GM10248 (cell line): ENCODE data around the gene ITLN1.

Experiments
- CTCF ChIA-PET: fragments of 300-600 bp; sonication (Branson Sonifier 250); formaldehyde crosslinking; extraction: SDS; loops from one replicate; lab custom pipeline; 2021; ENCODE audit warnings: antibody characterized with exemption; lab: Yijun Ruan, JAX
- POLR2A ChIA-PET: fragments of 350-650 bp; sonication (Branson Sonifier 250); formaldehyde crosslinking; extraction: SDS; loops from one replicate; lab custom pipeline; 2020; ENCODE audit warnings: antibody characterized with exemption; lab: Yijun Ruan, JAX
- DNase-seq: peaks from one replicate; pipeline ENCODE4 v3.0.0; 2012; ENCODE audit errors: extremely low spot score
- TF ChIP-seq, protein P1 (sequence below): IDR thresholded peaks from 2 replicates; pipeline ENCODE4 v1.5.1; 2012; ENCODE audit warnings: mild to moderate bottlenecking, low read depth; ENCODE audit errors: extremely low read depth, missing control alignments, control extremely low read depth

The ITLN1 gene

DNA sequence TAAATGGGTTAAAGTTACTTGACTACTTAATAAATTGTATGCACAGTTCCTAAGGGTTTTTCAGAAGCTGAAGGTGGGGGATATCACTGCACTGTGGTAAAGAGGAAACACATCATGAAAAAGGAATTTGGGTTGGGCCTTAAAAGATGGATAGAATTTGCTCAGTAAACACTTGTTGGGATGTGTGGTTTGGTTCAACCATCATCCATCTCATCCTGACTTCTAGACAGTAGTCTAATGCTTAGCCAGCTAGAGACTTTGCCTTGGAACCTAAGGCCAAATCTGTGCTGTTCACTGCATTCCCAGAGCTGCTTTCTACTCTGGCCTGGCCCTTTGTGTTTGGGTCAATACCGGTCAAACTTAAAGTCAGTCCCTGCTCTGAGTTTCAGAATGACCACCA is 58.4 kb downstream of the ITLN1 start:
- DNase-seq, result no peak
- TF ChIP-seq, protein P1, sequence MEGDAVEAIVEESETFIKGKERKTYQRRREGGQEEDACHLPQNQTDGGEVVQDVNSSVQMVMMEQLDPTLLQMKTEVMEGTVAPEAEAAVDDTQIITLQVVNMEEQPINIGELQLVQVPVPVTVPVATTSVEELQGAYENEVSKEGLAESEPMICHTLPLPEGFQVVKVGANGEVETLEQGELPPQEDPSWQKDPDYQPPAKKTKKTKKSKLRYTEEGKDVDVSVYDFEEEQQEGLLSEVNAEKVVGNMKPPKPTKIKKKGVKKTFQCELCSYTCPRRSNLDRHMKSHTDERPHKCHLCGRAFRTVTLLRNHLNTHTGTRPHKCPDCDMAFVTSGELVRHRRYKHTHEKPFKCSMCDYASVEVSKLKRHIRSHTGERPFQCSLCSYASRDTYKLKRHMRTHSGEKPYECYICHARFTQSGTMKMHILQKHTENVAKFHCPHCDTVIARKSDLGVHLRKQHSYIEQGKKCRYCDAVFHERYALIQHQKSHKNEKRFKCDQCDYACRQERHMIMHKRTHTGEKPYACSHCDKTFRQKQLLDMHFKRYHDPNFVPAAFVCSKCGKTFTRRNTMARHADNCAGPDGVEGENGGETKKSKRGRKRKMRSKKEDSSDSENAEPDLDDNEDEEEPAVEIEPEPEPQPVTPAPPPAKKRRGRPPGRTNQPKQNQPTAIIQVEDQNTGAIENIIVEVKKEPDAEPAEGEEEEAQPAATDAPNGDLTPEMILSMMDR, result no peak
- POLR2A ChIA-PET, result no interaction called here
- CTCF ChIA-PET, result interaction anchor here (0.7 to 6.3 kb wide), 10 partner anchors 8 to 99 kb away, joined by 3 to 54 read pairs (median 4); partner anchors contain the start of gene LY9
